CD4-positive, alpha-beta T cell treated with Interferon gamma for 1 hour (primary cell): ENCODE measurements around the gene NUTM2A.
"Not testable (repeated sequence)": the region's sequence is repeated elsewhere in the genome, so short reads cannot be mapped to it uniquely, and the experiment has no call there.

ENCODE experiments used
- DNase-seq: peaks from one replicate; pipeline ENCODE4 v3.0.0-alpha.2; 2020

The NUTM2A gene

DNA sequence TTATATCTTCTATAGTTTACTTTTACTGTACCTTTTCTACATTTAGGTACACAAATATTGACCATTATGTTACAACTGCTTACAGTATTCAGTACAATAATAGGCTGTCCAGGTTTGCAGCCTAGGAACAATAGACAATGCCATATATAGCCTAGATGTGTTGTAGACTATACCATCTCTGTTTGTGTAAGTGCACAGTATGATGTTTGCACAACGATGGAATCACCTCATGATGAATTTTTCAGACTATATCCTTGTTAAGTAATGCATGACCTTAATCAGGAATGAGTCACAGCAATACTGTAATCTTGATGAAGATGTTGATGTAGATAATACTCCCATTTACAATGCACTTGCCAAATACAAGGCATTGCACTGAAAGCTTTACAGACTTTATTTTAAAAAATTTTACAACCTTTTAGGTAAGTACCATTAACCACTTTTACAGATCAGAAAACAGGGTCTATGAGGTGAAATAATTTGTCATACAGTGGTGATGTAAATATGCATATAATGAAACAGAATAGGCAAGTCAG, 23.6 kb downstream of the NUTM2A start:
- DNase-seq: not testable (repeated sequence)

DNA sequence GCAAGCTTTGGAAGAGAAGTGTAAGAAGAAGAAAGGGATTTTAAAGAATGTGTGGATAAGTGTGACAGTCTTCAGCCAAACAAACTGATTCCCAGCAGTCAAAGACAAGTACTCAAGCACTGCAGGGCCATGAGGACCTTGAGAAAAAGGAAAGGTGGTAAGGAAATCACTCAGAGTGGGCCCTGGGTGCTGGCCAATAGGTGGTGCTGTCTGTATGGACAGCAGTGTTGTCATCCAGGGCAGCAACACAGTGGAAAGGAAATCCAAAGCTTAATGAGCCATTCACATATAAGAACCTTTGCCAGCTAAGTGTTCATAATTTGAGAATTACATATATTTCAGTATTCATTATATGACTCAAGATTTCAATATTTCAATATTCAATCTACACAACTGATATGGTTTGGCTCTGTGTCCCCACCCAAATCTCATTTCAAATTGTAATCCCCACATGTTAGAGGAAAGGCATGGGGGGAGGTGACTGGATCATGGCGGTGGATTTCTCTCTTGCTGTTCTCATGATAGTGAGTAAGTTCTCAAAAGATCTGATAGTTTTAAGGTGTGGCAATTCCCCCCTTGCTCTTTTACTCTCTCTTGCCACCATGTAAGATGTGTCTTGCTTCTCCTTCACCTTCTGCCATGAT, 55.6 kb downstream of the NUTM2A start:
- not testable (repeated sequence) for DNase-seq
